Lung microvascular endothelial cell (primary cell): Measurements from ENCODE around the gene CRIP1. TPM values are rescaled to one million over a fixed set of nuclear protein-coding genes. Genes with fewer than 3 reads are reported as not detected.

Experiments used
- DNase-seq, 2 donors: peaks; one replicate each; pipeline versions ENCODE4 v3.0.0 to v3.0.0-alpha.2; 2010; ENCODE audit warnings: low read depth in 2 of 2
- total RNA-seq: library from RNA; depleted of rRNA; stranded (reverse); fragments of >200 nt; gene quantifications from 2 replicates; pipeline ENCODE4 v1.2.1, GENCODE V29; 2014

The CRIP1 gene
- total RNA-seq, 1 donor from 2014 or later: not detected

DNA sequence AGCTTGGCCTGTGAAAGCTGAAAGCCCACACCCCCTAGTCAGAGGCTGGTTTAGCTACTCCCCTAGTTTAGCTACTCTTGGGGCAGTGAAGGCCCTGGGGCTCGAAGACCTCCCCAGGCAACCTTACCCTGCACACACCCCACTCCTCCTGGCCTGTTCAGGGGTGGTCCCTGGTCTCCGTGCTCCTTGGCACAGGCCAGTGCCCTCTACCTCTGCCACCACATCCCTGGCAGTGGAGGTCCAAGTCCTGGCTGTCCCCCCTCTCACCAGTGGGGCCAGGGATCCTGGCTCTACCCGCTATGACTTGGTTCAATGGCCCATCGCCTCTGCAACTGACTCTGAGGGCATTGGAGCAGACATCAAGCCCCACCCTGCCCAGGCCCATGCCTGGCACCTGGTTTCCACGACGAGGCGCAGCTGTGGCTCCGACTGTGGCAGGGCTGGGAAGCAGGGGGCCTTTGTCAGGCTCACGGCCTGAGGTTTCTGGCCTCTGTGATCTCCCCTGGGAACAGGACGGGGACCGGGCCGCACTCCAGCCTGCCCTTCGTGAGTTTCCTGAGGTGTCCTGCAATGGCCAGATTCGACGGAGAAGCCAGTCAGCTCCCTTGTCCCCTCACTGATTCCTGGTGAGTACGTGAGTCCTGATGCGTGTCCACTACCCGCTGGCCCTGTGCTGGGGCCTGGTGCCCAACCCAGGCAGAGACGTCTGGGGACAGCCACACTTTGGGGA is 45.4 kb downstream of the CRIP1 start:
- DNase-seq: no peak

DNA sequence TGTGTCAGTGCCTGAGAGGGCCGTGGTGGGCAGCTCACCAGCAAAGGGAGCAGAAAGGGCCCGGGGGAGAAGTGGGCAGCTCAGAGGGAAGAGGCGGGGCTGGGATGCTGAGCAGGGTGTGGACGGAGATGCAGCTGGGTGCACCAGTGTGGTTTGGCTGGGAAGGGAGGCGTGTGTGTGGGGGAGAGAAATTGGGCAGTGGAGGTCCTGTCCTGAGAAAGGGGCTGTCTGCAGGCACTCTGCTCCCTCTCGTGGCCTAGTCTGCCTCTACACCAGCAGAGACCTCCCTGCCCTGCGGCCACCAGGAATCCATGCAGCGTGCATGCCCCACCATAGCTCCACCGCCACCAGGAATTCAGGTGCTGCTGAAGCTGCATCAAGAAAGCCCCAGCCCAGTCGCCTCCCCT is 46.1 kb downstream of the CRIP1 start:
- DNase-seq: peak in 1 of 2 donors; percentile 41

DNA sequence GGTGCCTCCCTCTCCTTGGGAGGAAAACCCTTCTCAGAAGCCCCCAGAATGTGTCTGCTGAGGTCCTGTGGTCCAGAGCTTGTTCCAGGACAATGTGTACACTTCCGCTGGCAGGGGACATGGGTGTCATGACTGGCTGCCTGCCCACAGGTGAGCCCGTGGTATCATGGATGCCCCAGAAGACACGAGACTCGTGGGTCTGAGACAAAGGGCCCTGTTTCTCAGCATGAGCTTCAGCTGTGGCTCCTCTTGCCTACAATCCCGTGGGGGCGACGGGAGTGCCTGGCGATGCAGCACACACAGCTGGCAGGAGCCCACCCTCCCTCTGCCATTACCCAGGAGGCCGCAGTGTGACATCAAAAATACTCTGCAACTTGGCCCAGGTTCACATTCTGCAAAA is 46.7 kb downstream of the CRIP1 start:
- no peak for DNase-seq

DNA sequence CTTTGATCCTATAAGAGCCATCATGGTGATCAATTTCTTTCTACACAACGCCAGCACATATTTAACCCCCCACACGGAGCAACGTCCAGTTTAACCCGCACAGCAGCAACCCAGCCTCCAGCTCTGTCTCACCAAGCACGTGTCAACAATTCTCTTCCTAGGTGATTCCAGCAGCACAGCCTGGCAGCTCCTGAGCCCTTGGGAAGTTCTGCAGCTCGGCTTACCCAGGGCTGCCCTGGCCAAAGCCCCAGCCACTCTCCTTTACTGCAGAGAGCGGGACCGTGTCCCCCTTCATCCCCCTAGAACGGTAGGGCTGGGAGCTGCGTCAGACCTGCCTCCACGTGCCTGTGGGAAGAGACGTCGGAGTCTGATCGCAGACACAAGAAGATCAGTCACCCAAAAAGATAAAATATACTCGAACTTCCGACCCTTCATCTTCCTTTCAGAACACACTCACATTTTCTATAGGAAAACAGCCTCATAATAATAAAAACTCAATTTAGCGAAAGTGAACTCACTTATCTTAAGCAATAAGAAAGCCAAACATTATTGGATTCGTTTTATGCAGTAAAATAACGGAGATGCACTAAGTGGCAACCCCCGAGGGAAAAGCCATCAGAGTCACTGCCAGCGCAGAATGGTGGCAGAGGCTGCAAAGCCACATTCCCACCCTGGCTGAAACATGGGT is 47.3 kb downstream of the CRIP1 start:
- DNase-seq: no peak

DNA sequence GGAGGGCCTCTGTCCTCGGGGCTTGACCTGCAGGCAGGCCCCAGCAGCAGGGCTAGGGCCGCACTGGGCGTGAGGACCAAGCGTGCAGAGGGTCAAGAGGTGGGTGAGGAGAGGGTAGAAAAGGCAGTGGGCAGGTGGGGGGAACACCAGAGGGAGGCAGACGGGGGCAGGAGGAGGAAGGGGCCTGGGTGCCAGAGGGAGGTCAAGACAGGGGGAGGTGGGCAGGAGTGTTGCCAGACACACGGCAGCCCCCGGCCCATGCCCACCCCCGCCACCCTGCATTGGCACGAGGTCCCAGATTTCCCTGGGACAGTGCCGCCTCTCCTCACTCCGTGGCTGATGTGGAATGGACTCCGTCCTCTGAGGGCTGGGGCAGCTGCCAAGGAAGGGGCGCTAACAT is 47.9 kb downstream of the CRIP1 start:
- no peak for DNase-seq

DNA sequence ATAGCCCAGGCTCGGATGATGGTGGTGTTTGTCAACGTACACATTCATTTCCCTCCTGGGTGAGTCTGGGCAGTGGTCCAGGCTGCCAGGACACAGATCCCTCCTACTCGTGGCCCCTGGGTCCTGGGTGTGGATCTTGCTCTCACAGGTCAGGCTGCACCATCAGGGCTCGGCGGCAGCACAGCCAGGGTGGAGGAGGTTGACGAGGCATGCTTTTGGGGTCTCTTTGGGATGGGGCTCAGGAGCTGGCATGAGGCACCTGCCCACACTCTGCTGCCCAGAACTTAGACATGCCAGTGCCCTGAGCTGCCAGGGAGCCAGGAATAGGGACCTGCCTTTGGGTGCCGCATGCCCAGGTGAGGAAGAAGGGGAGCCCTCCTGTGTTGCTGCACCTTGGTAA is 49.4 kb downstream of the CRIP1 start:
- DNase-seq: no peak

DNA sequence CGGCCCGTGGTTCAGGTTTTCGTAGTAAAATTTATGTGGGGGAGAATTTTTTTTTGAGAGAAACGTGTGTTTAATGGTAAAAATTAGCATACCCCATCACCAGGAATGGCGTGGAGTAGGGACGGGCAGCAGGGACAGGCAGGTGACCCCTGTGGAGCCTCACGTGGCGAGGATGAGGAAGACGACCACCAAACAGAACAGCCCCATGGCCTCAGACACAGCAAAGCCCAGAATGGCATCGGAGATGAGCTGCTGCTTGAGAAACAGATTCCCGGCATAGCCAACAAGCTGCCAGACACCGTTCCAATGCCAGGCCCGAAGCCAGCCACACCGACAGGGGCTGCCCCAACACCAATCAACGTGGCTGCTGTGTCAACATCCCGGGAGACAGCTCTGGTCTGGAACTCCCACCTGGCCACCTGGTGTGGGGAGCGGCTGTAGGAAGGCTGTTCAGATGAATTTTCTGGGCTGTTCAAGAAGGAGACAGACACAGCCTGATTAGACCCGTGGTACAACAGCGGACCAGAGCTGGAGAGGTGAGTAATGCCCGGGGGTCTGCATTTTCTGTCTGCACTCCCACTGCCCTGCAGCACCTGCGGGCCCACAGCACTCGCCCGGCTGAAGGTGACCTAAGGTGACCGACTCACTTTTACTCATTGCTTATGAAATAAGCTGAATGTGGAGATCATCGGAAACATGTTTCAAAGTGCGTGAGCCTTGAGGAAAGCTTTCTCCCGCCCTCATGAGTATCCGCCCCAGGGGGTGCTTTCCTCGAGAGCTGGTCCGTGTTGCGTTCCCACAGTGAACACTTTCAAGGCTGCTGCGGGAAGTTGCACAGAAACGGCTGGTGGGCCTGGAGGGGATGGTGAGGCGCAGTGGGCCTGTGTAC is 50.2 kb downstream of the CRIP1 start:
- no peak for DNase-seq

DNA sequence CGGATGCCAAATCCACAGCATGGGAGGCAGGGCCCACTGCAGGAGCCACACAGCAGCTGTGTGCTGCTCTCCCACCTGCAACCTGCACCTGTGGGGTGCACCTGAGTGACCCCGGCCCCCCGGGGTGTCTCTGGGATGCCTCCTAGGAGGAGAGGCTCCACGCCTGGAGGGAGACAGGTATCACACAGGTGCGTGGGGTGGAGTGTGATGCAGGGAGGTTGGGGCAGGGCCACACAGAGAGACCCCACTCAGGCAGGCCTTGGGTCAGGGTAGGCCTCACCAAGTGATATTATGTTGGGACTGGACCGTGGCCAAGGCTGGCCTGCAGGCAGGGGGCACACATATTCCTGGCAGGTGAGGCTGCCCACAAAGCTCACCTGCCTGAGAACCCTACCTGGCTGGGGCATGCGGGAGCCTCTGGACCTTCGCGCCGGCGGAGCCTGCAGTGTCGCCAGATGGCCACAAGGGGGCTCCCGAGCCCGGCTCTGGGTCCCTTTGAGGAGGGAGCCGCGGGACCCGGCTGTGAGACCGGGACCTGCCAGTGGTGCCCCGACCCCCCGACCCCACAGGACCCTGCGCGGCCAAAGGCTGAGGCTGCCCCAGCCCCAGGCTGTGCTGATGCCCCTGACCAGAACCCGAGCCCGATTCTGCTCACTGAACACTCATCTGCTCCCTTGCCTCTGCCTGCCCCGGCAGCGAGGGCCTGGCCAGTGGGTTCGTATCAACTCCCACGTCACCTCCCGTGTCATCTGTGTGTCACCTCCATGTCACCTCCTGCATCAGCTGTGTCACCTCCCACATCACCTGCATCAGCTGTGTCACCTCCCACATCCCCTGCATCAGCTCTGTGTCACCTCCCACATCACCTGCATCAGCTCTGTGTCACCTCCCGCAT is 51.1 kb downstream of the CRIP1 start:
- DNase-seq: no peak

Other genes starting within 250 kb of the CRIP1 start
- gene BTBD6, start 238.4 kb upstream of the CRIP1 start, total RNA-seq: 33.8 and 55.8 TPM in 2 replicates
- 24.2 and 34.7 TPM in 2 replicates for gene BRF1, start 185.9 kb upstream of the CRIP1 start, total RNA-seq
- 31.8 and 48.4 TPM in 2 replicates for gene PACS2, start 172.1 kb upstream of the CRIP1 start, total RNA-seq
- gene TEX22, start 88.3 kb upstream of the CRIP1 start, total RNA-seq: under 0.01 TPM in 2 replicates
- gene MTA1, start 67.1 kb upstream of the CRIP1 start, total RNA-seq: 22.2 and 22.6 TPM in 2 replicates
- gene CRIP2, start 12.1 kb upstream of the CRIP1 start, total RNA-seq: 130 and 152 TPM in 2 replicates
- gene TEDC1, start 4.4 kb downstream of the CRIP1 start, total RNA-seq: 2.8 and 5.7 TPM in 2 replicates
- 5.8 and 6.5 TPM in 2 replicates for gene TMEM121, start 39.7 kb downstream of the CRIP1 start, total RNA-seq